Adrenal gland (tissue), 5 donors: ENCODE results near the gene ZNF552.

Experiments
- CTCF ChIP-seq, 6 experiments: fragments of 450-650 bp in 4 of 6; fragments of 200-600 bp in 2 of 6; sonication (generic) in 1 of 6; IDR thresholded peaks; 1 replicate in 5 of 6; 2 replicates in 1 of 6; pipeline versions ENCODE4 v1.5.1 to v1.8.0; 2016 to 2021; ENCODE audit warnings: antibody characterized with exemption in 6 of 6, mild to moderate bottlenecking in 2 of 6, moderate library complexity in 1 of 6
- POLR2A ChIP-seq, 2 donors: fragments of 450-650 bp; IDR thresholded peaks; one replicate each; pipeline ENCODE4 v1.6.1; 2017; ENCODE audit warnings: antibody characterized with exemption in 2 of 2, mild to moderate bottlenecking in 2 of 2, moderate library complexity in 1 of 2
- donor health status: DM: no; HTN: no; CAD: no.

GRCh38 chr19:57769345-57770131 is 45.2 kb downstream of the ZNF552 start, which contains the start of gene ZNF586:
- TF ChIP-seq CTCF (IDR thresholded peaks at IDR 0.05) (no peak), POLR2A (IDR thresholded peaks at IDR 0.05) (peak in 1 of 2 donors; percentile 63)
